ENCODE measurements around the gene VCAN.

DNA sequence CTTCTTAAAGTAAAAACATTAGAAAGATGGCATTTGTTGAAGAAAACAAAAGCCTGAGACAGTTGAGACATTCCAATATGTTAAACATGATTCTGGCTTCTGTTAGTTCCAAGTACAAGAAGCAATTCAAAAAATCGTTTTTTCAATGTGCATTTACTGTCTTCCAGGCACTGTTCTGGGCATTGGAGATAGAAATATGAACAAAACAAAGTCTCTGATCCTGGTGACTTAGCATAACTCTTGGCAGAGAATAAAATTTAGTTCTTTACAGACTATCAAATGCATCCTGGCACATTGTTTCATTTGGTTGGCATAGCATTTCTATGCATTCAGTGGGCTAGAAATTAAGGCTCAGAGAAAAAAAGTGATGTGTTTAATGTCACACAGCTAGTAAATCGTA lies 77.5 kb downstream of the VCAN start:
- TF ChIP-seq SUZ12 (IDR thresholded peaks at IDR 0.05; ENCODE audit: extremely low read depth, insufficient read depth, insufficient read length) = no peak
- no peak for TF ChIP-seq ZNF274 (IDR thresholded peaks at IDR 0.05; ENCODE audit: low read depth, low read length)
- TF ChIP-seq YY1 (IDR thresholded peaks at IDR 0.05; ENCODE audit: insufficient read depth, insufficient read length) = no peak
